B cell (primary cell): ENCODE measurements around the gene GLIPR2. TPM values are rescaled to one million over a fixed set of nuclear protein-coding genes. Genes with fewer than 3 reads are reported as not detected.

ENCODE experiments used
- ATAC-seq: fragments of 200-7000 bp; cut with Tn5 transposase; one replicate; pipeline ENCODE4 v1.10.0; 2021; ENCODE audit warnings: low read depth, mild to moderate bottlenecking, moderate number of reproducible peaks, moderate library complexity
- CTCF ChIA-PET: fragments of 350-600 bp; sonication (Branson Sonifier 250); formaldehyde crosslinking; loops from one replicate; lab custom pipeline; 2021; ENCODE audit warnings: antibody characterized with exemption, inconsistent platforms; lab: Charles Lee
- POLR2A ChIA-PET: fragments of 350-600 bp; sonication (Branson Sonifier 250); formaldehyde crosslinking; loops from one replicate; lab custom pipeline; 2021; ENCODE audit warnings: antibody characterized with exemption; lab: Charles Lee
- DNase-seq: peaks from one replicate; pipeline ENCODE4 v3.0.0; 2013
- H2AFZ ChIP-seq: 2 replicates; pipeline ENCODE4 v1.6.1; 2012; ENCODE audit warnings: mild to moderate bottlenecking, low read depth, low read length; ENCODE audit not compliant: insufficient read depth, poor library complexity, severe bottlenecking
- H3K27ac ChIP-seq, 2 donors: 1 replicate in 1 of 2; 2 replicates in 1 of 2; pipeline ENCODE4 v1.5.1; 2012 to 2013; ENCODE audit warnings: low read length in 2 of 2, mild to moderate bottlenecking in 2 of 2, moderate library complexity in 1 of 2
- H3K27me3 ChIP-seq, 4 experiments: fragments of 200-600 bp in 1 of 4; sonication (generic) in 1 of 4; replicated peaks in 1 of 4; 1 replicate in 2 of 4; 2 replicates in 2 of 4; pipeline versions ENCODE4 v1.6.1 to v1.7.0; 2013 to 2016; ENCODE audit warnings: low read length in 3 of 4, mild to moderate bottlenecking in 2 of 4, mixed read lengths in 1 of 4, moderate library complexity in 1 of 4; ENCODE audit not compliant: insufficient read depth in 4 of 4, control insufficient read depth in 3 of 4; ENCODE audit errors: control extremely low read depth in 1 of 4
- H3K36me3 ChIP-seq, 2 experiments: replicated peaks in 1 of 2; 1 replicate in 1 of 2; 2 replicates in 1 of 2; pipeline versions ENCODE4 v1.6.1 to v1.7.1; 2013; ENCODE audit warnings: low read length in 1 of 2; ENCODE audit not compliant: insufficient read depth in 2 of 2, control insufficient read depth in 1 of 2; ENCODE audit errors: control extremely low read depth in 1 of 2, extremely low read depth in 1 of 2
- H3K4me1 ChIP-seq, 2 donors: fragments of 200-600 bp in 1 of 2; sonication (generic) in 1 of 2; 1 replicate in 1 of 2; 2 replicates in 1 of 2; pipeline versions ENCODE4 v1.5.1 to v1.6.1; 2013 to 2017; ENCODE audit warnings: low read length in 2 of 2; ENCODE audit not compliant: control insufficient read depth in 2 of 2, insufficient read depth in 2 of 2
- H3K4me2 ChIP-seq: replicated peaks from 2 replicates; pipeline ENCODE3; 2012; ENCODE audit warnings: mild to moderate bottlenecking, low read depth, low read length; ENCODE audit not compliant: poor library complexity, severe bottlenecking
- H3K4me3 ChIP-seq, 5 experiments: fragments of 200-600 bp in 1 of 5; sonication (generic) in 1 of 5; 1 replicate in 3 of 5; 2 replicates in 2 of 5; pipeline versions ENCODE4 v1.5.1 to v1.7.0; 2011 to 2016; ENCODE audit warnings: low read length in 4 of 5, mild to moderate bottlenecking in 4 of 5, low read depth in 2 of 5, control low read depth in 1 of 5, moderate library complexity in 1 of 5; ENCODE audit not compliant: insufficient read depth in 1 of 5; ENCODE audit errors: control extremely low read depth in 1 of 5, extremely low read depth in 1 of 5
- H3K79me2 ChIP-seq: fragments of 200-600 bp; sonication (generic); one replicate; pipeline ENCODE4 v1.6.0; 2016; ENCODE audit warnings: low read length; ENCODE audit not compliant: control insufficient read depth, insufficient read depth
- H3K9ac ChIP-seq: fragments of 200-600 bp; sonication (generic); 2 replicates; pipeline ENCODE4 v1.6.1; 2017; ENCODE audit warnings: mild to moderate bottlenecking, low read length, moderate library complexity
- H3K9me3 ChIP-seq, 3 donors: one replicate each; pipeline versions ENCODE4 v1.6.1 to v1.7.1; 2013; ENCODE audit warnings: low read length in 2 of 3; ENCODE audit not compliant: control insufficient read depth in 2 of 3, insufficient read depth in 1 of 3; ENCODE audit errors: control extremely low read depth in 1 of 3
- H4K20me1 ChIP-seq: 2 replicates; pipeline ENCODE4 v1.6.0; 2012; ENCODE audit warnings: mild to moderate bottlenecking, low read length; ENCODE audit not compliant: insufficient read depth, control insufficient read depth, poor library complexity, severe bottlenecking
- H3K27ac Mint-ChIP-seq: one replicate; pipeline ENCODE4 v1.8.0; 2021; ENCODE audit warnings: mixed read lengths
- H3K27me3 Mint-ChIP-seq: one replicate; pipeline ENCODE4 v1.8.0; 2021; ENCODE audit warnings: mixed read lengths
- H3K4me1 Mint-ChIP-seq: one replicate; pipeline ENCODE4 v1.8.0; 2021; ENCODE audit warnings: mixed read lengths
- H3K4me3 Mint-ChIP-seq: one replicate; pipeline ENCODE4 v1.8.0; 2021; ENCODE audit warnings: mixed read lengths
- H3K9me3 Mint-ChIP-seq: one replicate; pipeline ENCODE4 v1.8.0; 2022; ENCODE audit warnings: mixed read lengths; ENCODE audit not compliant: insufficient read depth
- EZH2 ChIP-seq: IDR thresholded peaks from 2 replicates; pipeline ENCODE4 v1.6.1; 2012; ENCODE audit warnings: borderline replicate concordance, low read depth, mild to moderate bottlenecking, moderate library complexity, low read length; ENCODE audit not compliant: insufficient read depth, poor library complexity, severe bottlenecking
- WGBS: methylation state at CpG from one replicate; pipeline ENCODE4 v1.1.5; 2013; ENCODE audit warnings: missing lambda C conversion rate; ENCODE audit not compliant: insufficient coverage; 5-methylcytosine and 5-hydroxymethylcytosine counted together
- intact Hi-C: fragments of 100-400 bp; cut with micrococcal nuclease; formaldehyde crosslinking; loops from one replicate; pipeline ENCODE4 v1.10.0; 2022
- polyA plus RNA-seq: library from polyadenylated mRNA; depleted of rRNA; stranded (reverse); fragments of >200 nt; gene quantifications from 2 replicates; pipeline ENCODE4 v1.2.3, GENCODE V29; 2012
- total RNA-seq, 2 donors: library from RNA; stranded (reverse); fragments of 120-200 nt in 1 of 2; gene quantifications; 1 replicate in 1 of 2; 2 replicates in 1 of 2; pipeline versions ENCODE4 v1.2.3 to v1.2.4, GENCODE V29; 2013 to 2022
- TF ChIP-seq, protein P1 (sequence below): fragments of 200-600 bp; IDR thresholded peaks from one replicate; pipeline ENCODE4 v1.8.0; 2022; ENCODE audit warnings: antibody characterized with exemption, mild to moderate bottlenecking

Gene GLIPR2
- total and polyA plus RNA-seq, 2 donors (not counting 1 experiment from before 2014, with no cell fraction given): 13.7 to 14.6 TPM

GRCh38 chr9:36150574-36151315, 14.2 kb downstream of the GLIPR2 start:
- no peak for DNase-seq
- peak overlapping the region; percentile 56 for H3K9ac ChIP-seq
- no peaks in the 10 kb centered on the region for H4K20me1 ChIP-seq
- Mint-ChIP-seq H3K27me3 (no peaks in the 10 kb centered on the region), H3K4me1 (peaks cover 64% of the 10 kb centered on the region), H3K9me3 (no peaks in the 10 kb centered on the region), H3K27ac (peak overlapping the region; percentile 98), H3K4me3 (peak overlapping the region; percentile 87)
- H3K27ac ChIP-seq: peak overlapping the region; percentile 94 to 97
- intact Hi-C loops: loop anchor here (1.0 to 5.0 kb wide), 3 partner anchors 7 to 252 kb away; partner anchors contain the start of gene RNF38
- peaks cover 32% of the 10 kb centered on the region for H3K79me2 ChIP-seq
- 83% methylated on average over 4 of the region's 4 CpGs for WGBS
- peaks cover 0 to 5% of the 10 kb centered on the region in 2 experiments for H3K36me3 ChIP-seq
- H3K27me3 ChIP-seq: no peaks in the 10 kb centered on the region
- ATAC-seq: no peak
- ChIA-PET POLR2A (interaction anchor here (0.8 kb wide), 1 partner anchor 14 kb away, joined by 3 read pairs; the partner anchor contains the start of gene GLIPR2), CTCF (interaction anchor here (0.7 to 5.9 kb wide), 7 partner anchors 9 to 50 kb away, joined by 3 to 54 read pairs (median 5); partner anchors contain the start of genes CCIN, CLTA and GLIPR2)
- H3K4me1 ChIP-seq: peaks cover 47 to 75% of the 10 kb centered on the region in 2 donors
- peaks cover 0 to 8% (median 4%) of the 10 kb centered on the region in 3 donors for H3K9me3 ChIP-seq
- H2AFZ ChIP-seq: peak overlapping the region; percentile 62
- TF ChIP-seq EZH2: no peak
- TF ChIP-seq, protein P1, sequence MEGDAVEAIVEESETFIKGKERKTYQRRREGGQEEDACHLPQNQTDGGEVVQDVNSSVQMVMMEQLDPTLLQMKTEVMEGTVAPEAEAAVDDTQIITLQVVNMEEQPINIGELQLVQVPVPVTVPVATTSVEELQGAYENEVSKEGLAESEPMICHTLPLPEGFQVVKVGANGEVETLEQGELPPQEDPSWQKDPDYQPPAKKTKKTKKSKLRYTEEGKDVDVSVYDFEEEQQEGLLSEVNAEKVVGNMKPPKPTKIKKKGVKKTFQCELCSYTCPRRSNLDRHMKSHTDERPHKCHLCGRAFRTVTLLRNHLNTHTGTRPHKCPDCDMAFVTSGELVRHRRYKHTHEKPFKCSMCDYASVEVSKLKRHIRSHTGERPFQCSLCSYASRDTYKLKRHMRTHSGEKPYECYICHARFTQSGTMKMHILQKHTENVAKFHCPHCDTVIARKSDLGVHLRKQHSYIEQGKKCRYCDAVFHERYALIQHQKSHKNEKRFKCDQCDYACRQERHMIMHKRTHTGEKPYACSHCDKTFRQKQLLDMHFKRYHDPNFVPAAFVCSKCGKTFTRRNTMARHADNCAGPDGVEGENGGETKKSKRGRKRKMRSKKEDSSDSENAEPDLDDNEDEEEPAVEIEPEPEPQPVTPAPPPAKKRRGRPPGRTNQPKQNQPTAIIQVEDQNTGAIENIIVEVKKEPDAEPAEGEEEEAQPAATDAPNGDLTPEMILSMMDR: no peak
- peak overlapping the region; percentile 75 for H3K4me2 ChIP-seq
- H3K4me3 ChIP-seq: peak overlapping the region in 3 of 5 experiments; percentile 22 to 56 (median 44)
